ENCODE results near the gene ARID1A. TPM values are rescaled to one million over a fixed set of nuclear protein-coding genes. Genes with fewer than 3 reads are reported as not detected.

Gene ARID1A
- polyA plus RNA-seq, 3 donors = 6.6 to 84.4 (median 9.5) TPM

GRCh38 chr1:26785611-26786436 is 90.0 kb downstream of the ARID1A start:
- intact Hi-C loops (cut with micrococcal nuclease) = loop anchor here (2.0 to 5.0 kb wide), 3 partner anchors 44 to 93 kb away; partner anchors contain the start of gene ARID1A (in 1 of the 2)
- peaks cover 0 to 2% (median 0%) of the 10 kb centered on the region in 3 donors for H3K27me3 Mint-ChIP-seq (ENCODE audit: low read depth in 3 of 3)
- Histone ChIP-seq H3K36me3 (replicated peaks in 1 of 2; ENCODE audit: control insufficient read depth in 1 of 2, insufficient read depth in 2 of 2, low read length in 2 of 2) (peaks cover 13 to 26% of the 10 kb centered on the region in 2 donors), H3K27ac (ENCODE audit: low read depth in 1 of 2, low read length in 2 of 2) (peak overlapping the region; percentile 44 to 97), H4K20me1 (ENCODE audit: insufficient read depth, low read length) (peaks cover 25% of the 10 kb centered on the region), H3K9ac (ENCODE audit: insufficient read depth, low read length, poor library complexity, severe bottlenecking) (peak overlapping the region; percentile 87), H3K4me1 (ENCODE audit: control insufficient read depth in 1 of 2, insufficient read depth in 2 of 2, low read length in 2 of 2) (peaks cover 61 to 71% of the 10 kb centered on the region in 2 donors), H2AFZ (ENCODE audit: insufficient read depth, low read depth, low read length, poor library complexity, severe bottlenecking) (peak overlapping the region; percentile 44), H3K27me3 (ENCODE audit: control insufficient read depth in 2 of 2, insufficient read depth in 2 of 2, low read length in 2 of 2) (no peaks in the 10 kb centered on the region), H3K4me2 (replicated peaks; ENCODE audit: extremely low read depth, low read length, poor library complexity, severe bottlenecking) (peak overlapping the region; percentile 90), H3K9me3 (replicated peaks in 1 of 2; ENCODE audit: control insufficient read depth in 1 of 2, insufficient read depth in 1 of 2, low read length in 2 of 2) (no peaks in the 10 kb centered on the region), H3K4me3 (replicated peaks in 1 of 3; ENCODE audit: low read depth in 2 of 3, low read length in 3 of 3) (peak overlapping the region; percentile 71 to 97 (median 90)), H3K79me2 (ENCODE audit: insufficient read depth, low read length) (peaks cover 53% of the 10 kb centered on the region)
- H3K27ac Mint-ChIP-seq = peak overlapping the region; percentile 95 to 99 (median 99)
- H3K9me3 Mint-ChIP-seq = no peaks in the 10 kb centered on the region
- H3K4me3 Mint-ChIP-seq = peak overlapping the region; percentile 97 to 98
- peaks cover 23% of the 10 kb centered on the region in 2 donors for H3K36me3 Mint-ChIP-seq
- 17% methylated on average over 1 of the region's 5 CpGs for WGBS (ENCODE audit: insufficient coverage)
- peak; percentile 54 to 77 (median 63) for DNase-seq
- TF ChIP-seq, protein P1, sequence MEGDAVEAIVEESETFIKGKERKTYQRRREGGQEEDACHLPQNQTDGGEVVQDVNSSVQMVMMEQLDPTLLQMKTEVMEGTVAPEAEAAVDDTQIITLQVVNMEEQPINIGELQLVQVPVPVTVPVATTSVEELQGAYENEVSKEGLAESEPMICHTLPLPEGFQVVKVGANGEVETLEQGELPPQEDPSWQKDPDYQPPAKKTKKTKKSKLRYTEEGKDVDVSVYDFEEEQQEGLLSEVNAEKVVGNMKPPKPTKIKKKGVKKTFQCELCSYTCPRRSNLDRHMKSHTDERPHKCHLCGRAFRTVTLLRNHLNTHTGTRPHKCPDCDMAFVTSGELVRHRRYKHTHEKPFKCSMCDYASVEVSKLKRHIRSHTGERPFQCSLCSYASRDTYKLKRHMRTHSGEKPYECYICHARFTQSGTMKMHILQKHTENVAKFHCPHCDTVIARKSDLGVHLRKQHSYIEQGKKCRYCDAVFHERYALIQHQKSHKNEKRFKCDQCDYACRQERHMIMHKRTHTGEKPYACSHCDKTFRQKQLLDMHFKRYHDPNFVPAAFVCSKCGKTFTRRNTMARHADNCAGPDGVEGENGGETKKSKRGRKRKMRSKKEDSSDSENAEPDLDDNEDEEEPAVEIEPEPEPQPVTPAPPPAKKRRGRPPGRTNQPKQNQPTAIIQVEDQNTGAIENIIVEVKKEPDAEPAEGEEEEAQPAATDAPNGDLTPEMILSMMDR (IDR thresholded peaks at IDR 0.05) = no peak
- H3K4me1 Mint-ChIP-seq = peaks cover 71% of the 10 kb centered on the region

- peak overlapping the region; percentile 95 to 99 (median 99) for H3K27ac Mint-ChIP-seq
- Histone ChIP-seq H3K9me3 (replicated peaks in 1 of 2; ENCODE audit: control insufficient read depth in 1 of 2, insufficient read depth in 1 of 2, low read length in 2 of 2) (no peaks in the 10 kb centered on the region), H3K79me2 (ENCODE audit: insufficient read depth, low read length) (peaks cover 44% of the 10 kb centered on the region), H3K27ac (ENCODE audit: low read depth in 1 of 2, low read length in 2 of 2) (peak overlapping the region; percentile 91 to 97), H3K4me2 (replicated peaks; ENCODE audit: extremely low read depth, low read length, poor library complexity, severe bottlenecking) (peak overlapping the region; percentile 90), H3K36me3 (replicated peaks in 1 of 2; ENCODE audit: control insufficient read depth in 1 of 2, insufficient read depth in 2 of 2, low read length in 2 of 2) (peaks cover 5 to 26% of the 10 kb centered on the region in 2 donors), H3K4me3 (replicated peaks in 1 of 3; ENCODE audit: low read depth in 2 of 3, low read length in 3 of 3) (peak overlapping the region; percentile 71 to 97 (median 90)), H3K27me3 (ENCODE audit: control insufficient read depth in 2 of 2, insufficient read depth in 2 of 2, low read length in 2 of 2) (no peaks in the 10 kb centered on the region), H4K20me1 (ENCODE audit: insufficient read depth, low read length) (peaks cover 16% of the 10 kb centered on the region), H3K4me1 (ENCODE audit: control insufficient read depth in 1 of 2, insufficient read depth in 2 of 2, low read length in 2 of 2) (peaks cover 61 to 71% of the 10 kb centered on the region in 2 donors), H2AFZ (ENCODE audit: insufficient read depth, low read depth, low read length, poor library complexity, severe bottlenecking) (peak overlapping the region; percentile 93), H3K9ac (ENCODE audit: insufficient read depth, low read length, poor library complexity, severe bottlenecking) (peak overlapping the region; percentile 87)
- H3K36me3 Mint-ChIP-seq = peaks cover 14 to 15% of the 10 kb centered on the region in 2 donors
- peak in 1 of 3 donors; percentile 59 for DNase-seq
- WGBS (ENCODE audit: insufficient coverage) = 0% methylated on average over 6 of the region's 12 CpGs
- H3K4me3 Mint-ChIP-seq = peak overlapping the region; percentile 97 to 98
- peaks cover 0 to 2% (median 0%) of the 10 kb centered on the region in 3 donors for H3K27me3 Mint-ChIP-seq (ENCODE audit: low read depth in 3 of 3)
- TF ChIP-seq, protein P1 (IDR thresholded peaks at IDR 0.05) = no peak
- H3K9me3 Mint-ChIP-seq = no peaks in the 10 kb centered on the region
- intact Hi-C loops (cut with micrococcal nuclease) = loop anchor here (2.0 to 5.0 kb wide), 3 partner anchors 44 to 94 kb away; partner anchors contain the start of gene ARID1A (in 1 of the 2)
- peaks cover 72% of the 10 kb centered on the region for H3K4me1 Mint-ChIP-seq
These were observed 90.9 kb downstream of the ARID1A start for GRCh38 chr1:26786437-26787380.
